ENCODE results near the gene GABARAP. TPM values are rescaled to one million over a fixed set of nuclear protein-coding genes. Genes with fewer than 3 reads are reported as not detected.

Gene GABARAP
- total and polyA plus RNA-seq, 2 of the 8 experiments (the other 6 are each of a cell fraction or from before 2014, with no cell fraction given) = 252 to 581 TPM

GRCh38 chr17:7248796-7249195 is 6.5 kb upstream of the GABARAP start:
- H2AFZ ChIP-seq (ENCODE audit: low read length) = no peak overlapping the region
- H3K23ac ChIP-seq (ENCODE audit: insufficient read length) = no peak overlapping the region
- DNase-seq (ENCODE audit: low read depth in 1 of 2, low spot score in 2 of 2) (no peak), FAIRE-seq (no peak)
- H4K91ac ChIP-seq (replicated peaks; ENCODE audit: insufficient read length, low read length) = no peak overlapping the region
- H3K9me3 ChIP-seq (ENCODE audit: insufficient read depth in 2 of 2, low read depth in 1 of 2, low read length in 1 of 2) = no peaks in the 10 kb centered on the region
- H3K4me1 ChIP-seq (replicated peaks in 1 of 4; ENCODE audit: control insufficient read depth in 3 of 4, insufficient read depth in 4 of 4, low read length in 3 of 4) = peaks cover 3 to 12% (median 5%) of the 10 kb centered on the region in 4 experiments
- no peak overlapping the region for H3K14ac ChIP-seq (ENCODE audit: insufficient read length)
- no peak overlapping the region; a peak in 1 of 7 replicates for H3K9ac ChIP-seq (replicated peaks in 1 of 4; ENCODE audit: extremely low read depth in 1 of 4, low read depth in 3 of 4, low read length in 3 of 4)
- no peak overlapping the region for H3K56ac ChIP-seq (replicated peaks; ENCODE audit: insufficient read length, low read depth, low read length)
- peaks cover 6 to 9% of the 10 kb centered on the region in 2 experiments for H4K20me1 ChIP-seq (replicated peaks in 1 of 2; ENCODE audit: control insufficient read depth in 1 of 2, insufficient read depth in 2 of 2, low read length in 2 of 2)
- no peak overlapping the region for H2AK5ac ChIP-seq (ENCODE audit: low read depth, low read length)
- no peak overlapping the region for H3K4me3 ChIP-seq (ENCODE audit: extremely low read depth in 1 of 4, insufficient read depth in 2 of 4, low read depth in 3 of 4, low read length in 4 of 4)
- H4K5ac ChIP-seq (ENCODE audit: insufficient read length, low read depth, low read length) = no peak overlapping the region
- ChIA-PET CTCF (ENCODE audit: partially characterized antibody) (interaction anchor here (0.6 to 1.6 kb wide), 6 partner anchors 9 to 516 kb away, joined by 3 to 7 read pairs (median 4); partner anchors contain the start of gene SLC2A4), POLR2A (ENCODE audit: partially characterized antibody) (interaction anchor here (0.9 to 8.3 kb wide), 9 partner anchors 8 to 64 kb away, joined by 3 to 121 read pairs (median 4); partner anchors contain the start of genes CLDN7, DVL2, GABARAP and PHF23)
- no peak overlapping the region for H2BK5ac ChIP-seq (ENCODE audit: low read depth, low read length)
- no peak overlapping the region for H3K4ac ChIP-seq (replicated peaks; ENCODE audit: insufficient read length, low read depth, low read length)
- H2BK15ac ChIP-seq (ENCODE audit: low read length) = no peak overlapping the region
- no peak overlapping the region for H2BK120ac ChIP-seq (replicated peaks; ENCODE audit: low read depth, low read length)
- peaks cover 6% of the 10 kb centered on the region for H3K23me2 ChIP-seq (ENCODE audit: low read depth, low read length)
- no peak overlapping the region for H2BK12ac ChIP-seq (ENCODE audit: low read depth, low read length)
- H2BK20ac ChIP-seq (ENCODE audit: low read length) = no peak overlapping the region
- H4K8ac ChIP-seq (ENCODE audit: extremely low read depth, insufficient read depth, low read length) = no peak overlapping the region
- WGBS, 2 experiments (ENCODE audit: extremely low coverage in 1 of 2, insufficient coverage in 1 of 2, insufficient read length in 1 of 2, insufficient replicate concordance in 2 of 2, low coverage in 1 of 2, low lambda C conversion rate in 2 of 2, missing lambda C conversion rate in 1 of 2) = 83% methylated on average over 4 of the region's 4 CpGs; no CpG with 5 or more reads in 1 of the 2 experiments
- peaks cover 16% of the 10 kb centered on the region for H3K79me1 ChIP-seq (ENCODE audit: low read depth, low read length)
- H3K79me2 ChIP-seq (ENCODE audit: control insufficient read depth in 1 of 2, insufficient read depth in 2 of 2, low read length in 2 of 2) = peaks cover 23 to 52% of the 10 kb centered on the region in 2 experiments
- H3K36me3 ChIP-seq (ENCODE audit: control insufficient read depth in 2 of 4, insufficient read depth in 4 of 4, low read length in 3 of 4) = peaks cover 9 to 27% (median 22%) of the 10 kb centered on the region in 4 experiments; a peak in 6 of 8 replicates
- no peak overlapping the region for H3K18ac ChIP-seq (ENCODE audit: extremely low read depth, low read length)
- H3K27ac ChIP-seq (ENCODE audit: low read depth, low read length) = no peak overlapping the region
- no peak overlapping the region; a peak in 1 of 4 replicates for H3K4me2 ChIP-seq (ENCODE audit: insufficient read depth in 1 of 2, low read depth in 2 of 2, low read length in 2 of 2)
- H3K27me3 ChIP-seq (replicated peaks in 1 of 4; ENCODE audit: control insufficient read depth in 3 of 4, extremely low read depth in 1 of 4, insufficient read depth in 3 of 4, low read length in 3 of 4) = no peaks in the 10 kb centered on the region
- TF ChIP-seq USF2 (IDR thresholded peaks at IDR 0.05; ENCODE audit: low read length) (no peak), EGR1 (IDR thresholded peaks at IDR 0.05; ENCODE audit: borderline replicate concordance, low read depth, low read length) (no peak), BRCA1 (IDR thresholded peaks at IDR 0.05; ENCODE audit: low read depth, low read length) (no peak), POU5F1 (IDR thresholded peaks at IDR 0.05; ENCODE audit: low read depth, low read length) (no peak), CTCF (IDR thresholded peaks at IDR 0.05; ENCODE audit: control extremely low read depth in 1 of 3, insufficient read depth in 1 of 3, low read depth in 1 of 3, low read length in 3 of 3) (no peak), JUN (IDR thresholded peaks at IDR 0.05; ENCODE audit: low read depth, low read length) (no peak), CEBPB (IDR thresholded peaks at IDR 0.05; ENCODE audit: low read depth, low read length) (no peak), RNF2 (IDR thresholded peaks at IDR 0.05; ENCODE audit: borderline replicate concordance, low read depth, low read length, missing control alignments, poor library complexity, severe bottlenecking) (no peak)
- TF ChIP-seq, protein P1, sequence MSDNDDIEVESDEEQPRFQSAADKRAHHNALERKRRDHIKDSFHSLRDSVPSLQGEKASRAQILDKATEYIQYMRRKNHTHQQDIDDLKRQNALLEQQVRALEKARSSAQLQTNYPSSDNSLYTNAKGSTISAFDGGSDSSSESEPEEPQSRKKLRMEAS (IDR thresholded peaks at IDR 0.05) = no peak
